ENCODE data around the gene UBE2C.

UBE2C gene

GRCh38 chr20:45866454-45866853, 54.0 kb downstream of the UBE2C start:
- no peak for TF ChIP-seq CTCF (IDR thresholded peaks at IDR 0.05; ENCODE audit: low read depth, low read length, missing control alignments)
- DNase-seq (ENCODE audit: extremely low read depth, low read depth): no peak
- H3K4me3 ChIP-seq (replicated peaks; ENCODE audit: low read depth, low read length): no peak overlapping the region

All from HFF-Myc (cell line).